Activated CD4-positive, alpha-beta T cell treated with anti-CD3 and anti-CD28 coated beads, Interleukin-2, amount 50 U/mL, for 24 hours (primary cell): Measurements from ENCODE around the gene NR2C2.
"Not testable (repeated sequence)": the region's sequence is repeated elsewhere in the genome, so short reads cannot be mapped to it uniquely, and the experiment has no call there.

Experiments
- DNase-seq, 2 donors: peaks; one replicate each; pipeline ENCODE4 v3.0.0-alpha.2; 2020; ENCODE audit warnings: low read depth in 1 of 2, low spot score in 1 of 2

NR2C2 gene

DNA sequence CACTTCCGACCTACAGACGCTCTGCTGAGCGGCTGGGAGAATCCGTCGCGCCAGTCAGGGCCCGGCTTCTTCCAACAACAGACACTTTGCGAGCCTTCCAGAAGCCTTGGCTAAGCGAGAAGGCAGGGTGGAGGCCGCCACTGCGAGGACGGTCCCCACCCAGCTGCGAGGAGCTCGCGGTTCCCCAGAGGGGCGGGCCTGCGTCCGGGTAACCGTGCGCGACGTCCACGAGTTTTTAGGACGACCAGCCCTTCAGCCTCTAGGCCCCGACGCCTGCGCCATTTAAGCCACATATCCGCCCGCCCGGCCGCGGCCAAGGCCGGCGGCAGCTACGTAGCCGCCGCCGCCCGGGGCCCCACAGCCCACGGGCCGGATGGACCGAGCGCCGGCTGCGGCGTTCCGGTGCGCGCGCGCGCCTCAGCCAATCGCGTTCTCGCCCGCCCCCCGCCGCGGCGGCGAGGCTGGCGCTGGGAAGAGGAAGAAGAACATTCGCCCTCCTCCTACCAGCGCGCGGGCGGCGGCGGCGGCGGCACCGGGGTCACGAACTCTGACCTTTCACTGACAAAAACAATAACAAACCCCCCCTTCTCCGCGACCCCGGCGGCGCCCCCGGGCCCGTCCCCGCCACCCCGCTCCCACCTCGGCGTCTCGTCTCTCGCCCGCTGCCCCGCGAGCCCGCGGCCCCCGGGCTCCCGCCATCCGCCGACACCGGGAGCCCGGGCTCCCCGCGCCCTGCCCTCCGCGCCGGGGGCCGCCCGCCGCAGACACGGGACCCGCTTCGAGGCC is at the start of gene NR2C2:
Gene NR2C2 (plus strand): TSS at position 484 of the 786 bp plus-strand sequence. CDS start 56,332 bp downstream, outside the sequence.
- peak; percentile 75 to 77 for DNase-seq

DNA sequence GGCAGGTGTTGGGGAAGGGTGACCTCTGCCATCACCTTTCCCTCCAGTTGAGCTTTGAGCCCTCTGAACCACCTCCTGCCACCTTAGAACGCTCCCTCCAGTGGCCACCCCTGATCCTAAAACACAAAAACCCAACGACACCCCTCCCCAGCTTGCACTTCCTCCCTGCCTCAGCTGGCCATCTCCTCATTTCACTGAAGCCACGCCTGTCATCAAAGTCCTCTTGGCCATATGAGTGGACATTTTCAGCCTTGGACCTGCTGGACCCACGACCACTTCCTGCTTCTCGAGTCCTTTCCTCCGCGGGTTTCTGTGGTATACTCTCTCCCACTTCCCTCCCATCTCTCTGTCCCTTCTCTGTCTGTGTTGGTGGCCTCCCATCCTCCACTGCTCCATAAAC is 48.5 kb upstream of the NR2C2 start:
- DNase-seq = no peak

DNA sequence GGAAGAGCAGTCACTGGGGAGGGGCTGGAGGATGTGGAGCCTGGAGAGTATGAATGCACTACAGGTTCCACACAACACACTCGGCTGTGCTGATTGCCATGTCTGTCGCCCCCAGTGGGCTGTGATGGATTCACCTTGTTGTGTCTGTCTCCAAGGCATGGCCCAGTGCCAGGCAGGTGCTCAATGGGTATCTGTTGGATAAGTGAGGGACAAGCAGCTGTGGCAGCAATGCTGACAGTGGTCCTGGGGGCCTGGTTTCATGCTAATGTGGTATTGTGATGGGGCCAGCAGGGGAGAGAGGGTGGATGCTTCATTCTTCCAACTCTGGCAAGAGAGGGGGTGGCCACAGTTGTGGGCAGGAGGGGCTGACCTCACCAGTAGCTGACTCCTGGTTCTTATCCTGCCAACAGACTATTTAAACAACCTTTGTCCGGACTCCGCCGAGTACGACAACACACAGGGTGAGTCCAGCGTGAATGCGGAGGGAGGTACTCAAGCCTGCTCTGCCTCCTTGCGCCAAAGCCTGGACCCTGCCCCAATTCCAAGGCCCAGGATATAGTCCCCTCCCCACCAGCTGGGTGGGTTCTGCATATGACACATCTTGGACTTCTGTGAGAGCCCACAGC is 47.3 kb upstream of the NR2C2 start:
- no peak for DNase-seq

DNA sequence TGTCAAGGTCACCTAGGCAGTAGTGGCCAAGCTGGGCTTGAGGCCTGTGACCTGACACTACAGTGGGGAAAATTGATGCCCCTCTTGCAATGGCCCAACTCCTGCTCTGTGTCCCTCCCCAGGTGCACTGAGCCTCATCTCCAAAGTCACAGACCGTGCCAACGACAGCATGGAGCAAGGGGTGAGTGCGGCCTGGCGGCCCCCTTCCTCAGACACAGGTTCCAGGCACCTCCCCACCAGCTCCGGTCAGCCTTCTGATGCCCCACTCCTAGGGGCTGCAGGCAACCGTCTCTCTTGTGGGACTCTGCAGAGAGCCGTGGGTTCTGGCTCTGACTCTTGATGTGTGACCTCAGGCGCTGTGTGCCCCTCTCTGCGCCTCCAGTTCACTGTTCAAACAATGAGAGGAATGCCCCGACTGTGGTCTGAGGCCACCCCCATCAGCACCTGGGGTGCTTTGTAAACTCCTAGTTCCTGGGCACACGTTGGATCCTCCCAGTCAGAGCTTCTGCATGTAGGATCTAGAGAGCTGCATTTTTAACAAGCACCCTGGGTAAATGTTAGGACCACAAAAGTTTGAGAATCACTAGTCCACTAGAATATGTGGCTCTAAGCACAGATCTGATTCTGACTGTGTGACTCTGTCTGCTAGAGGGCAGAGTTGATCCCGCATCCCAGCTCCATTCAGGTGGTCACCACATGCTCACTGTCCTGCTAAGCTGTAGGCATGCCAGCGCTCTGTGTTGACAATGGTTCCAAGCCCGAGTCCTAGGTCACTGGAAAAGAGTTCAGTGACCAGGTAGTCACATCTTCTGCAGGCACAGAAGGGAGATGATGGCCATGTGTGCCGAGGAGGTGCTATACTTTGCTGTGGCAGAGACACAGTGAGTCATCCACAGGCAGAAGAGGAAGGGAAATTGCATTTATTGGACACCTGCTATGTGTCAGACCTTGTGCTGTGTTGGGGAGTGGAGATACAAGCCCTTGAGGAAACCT is 46.2 kb upstream of the NR2C2 start:
- DNase-seq = no peak

DNA sequence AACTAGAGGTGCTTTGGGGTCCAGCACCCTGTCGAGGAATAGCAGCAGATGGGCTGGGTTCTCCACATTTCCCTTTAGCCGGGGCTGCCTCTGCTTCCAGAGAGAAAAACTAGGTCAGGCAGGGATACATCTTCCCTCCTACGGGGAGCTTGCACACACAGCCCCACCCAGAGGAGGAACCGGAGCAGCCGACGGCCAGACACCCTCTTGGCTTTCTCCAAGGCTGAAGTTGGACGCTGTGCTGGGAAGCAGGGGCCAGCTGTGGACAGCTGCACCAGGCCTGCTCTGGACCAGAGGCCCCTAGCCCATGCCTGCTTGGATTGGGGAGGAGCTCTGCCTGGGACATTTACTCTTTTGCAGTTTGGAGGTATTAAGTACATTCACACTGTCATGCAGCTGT is 44.7 kb upstream of the NR2C2 start:
- DNase-seq = no peak

DNA sequence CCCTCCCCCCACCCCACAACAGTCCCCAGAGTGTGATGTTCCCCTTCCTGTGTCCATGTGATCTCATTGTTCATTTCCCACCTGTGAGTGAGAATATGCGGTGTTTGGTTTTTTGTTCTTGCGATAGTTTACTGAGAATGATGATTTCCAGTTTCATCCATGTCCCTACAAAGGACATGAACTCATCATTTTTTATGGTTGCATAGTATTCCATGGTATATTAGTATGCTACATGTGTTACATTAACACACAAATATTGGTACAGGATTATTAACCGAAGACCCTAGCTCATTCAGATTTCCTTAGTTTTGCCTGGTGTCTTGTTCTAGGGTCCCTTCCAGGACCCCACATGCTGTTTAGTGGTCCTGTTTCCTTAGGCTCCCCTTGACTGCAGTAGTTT is 43.9 kb upstream of the NR2C2 start:
- DNase-seq = not testable (repeated sequence)

DNA sequence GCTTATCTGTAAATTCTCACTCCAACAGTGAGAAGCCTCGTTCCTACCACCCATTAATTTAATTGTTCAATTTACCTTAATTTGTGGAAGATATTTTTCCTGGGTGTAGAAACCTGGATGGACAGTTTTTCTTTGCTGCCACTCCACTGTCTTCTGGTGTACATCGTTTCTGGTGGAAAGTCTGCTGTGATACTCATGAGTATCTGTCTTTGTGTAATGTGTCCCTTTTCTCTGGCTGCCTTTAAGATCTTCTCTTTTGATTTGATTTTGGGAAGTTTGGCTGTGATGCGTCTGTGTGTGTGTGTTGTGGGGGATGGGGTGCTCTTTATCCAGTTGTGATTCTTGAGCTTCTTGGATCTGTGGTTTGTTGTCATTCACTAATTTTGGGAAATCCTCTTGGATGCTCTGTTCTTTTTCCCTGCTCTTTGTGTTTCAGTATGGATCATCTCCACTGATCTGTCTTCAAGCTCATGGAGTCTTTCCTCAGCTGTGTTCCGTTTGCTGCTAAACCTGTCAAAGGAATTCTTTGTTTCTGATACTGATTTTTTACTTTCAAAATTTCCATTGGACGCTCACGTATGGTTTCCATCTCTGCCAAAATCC is 42.2 kb upstream of the NR2C2 start:
- DNase-seq = no peak

DNA sequence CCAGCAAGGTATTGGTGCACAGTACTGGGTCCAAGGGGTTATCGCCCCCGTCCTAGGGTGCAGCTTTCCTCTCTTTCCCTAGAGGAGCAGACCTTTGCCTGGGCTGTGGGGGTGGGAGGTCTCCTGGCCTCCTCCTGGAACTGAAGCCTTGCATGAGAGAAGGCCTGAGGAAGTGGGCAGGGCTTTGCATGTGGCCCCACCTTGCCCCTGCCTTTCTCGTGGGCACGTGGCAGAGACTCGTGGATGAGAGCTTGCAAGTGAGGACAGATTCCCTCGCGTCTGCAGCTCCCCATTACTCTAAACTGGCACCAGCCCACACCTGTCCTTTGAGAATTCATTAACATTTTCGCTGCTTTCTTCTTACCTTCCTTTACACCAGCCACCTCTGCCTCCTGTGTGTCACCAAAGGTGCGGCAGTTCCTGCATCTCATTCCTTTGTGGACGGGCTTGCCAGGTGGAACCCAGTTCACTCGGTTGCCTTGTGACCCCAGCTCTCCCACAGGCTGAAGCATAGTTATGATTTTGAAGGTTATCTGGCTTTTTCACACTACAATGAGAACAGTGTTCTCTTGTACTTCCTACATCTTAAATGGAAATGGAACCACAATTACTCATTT is 40.9 kb upstream of the NR2C2 start:
- DNase-seq = no peak

DNA sequence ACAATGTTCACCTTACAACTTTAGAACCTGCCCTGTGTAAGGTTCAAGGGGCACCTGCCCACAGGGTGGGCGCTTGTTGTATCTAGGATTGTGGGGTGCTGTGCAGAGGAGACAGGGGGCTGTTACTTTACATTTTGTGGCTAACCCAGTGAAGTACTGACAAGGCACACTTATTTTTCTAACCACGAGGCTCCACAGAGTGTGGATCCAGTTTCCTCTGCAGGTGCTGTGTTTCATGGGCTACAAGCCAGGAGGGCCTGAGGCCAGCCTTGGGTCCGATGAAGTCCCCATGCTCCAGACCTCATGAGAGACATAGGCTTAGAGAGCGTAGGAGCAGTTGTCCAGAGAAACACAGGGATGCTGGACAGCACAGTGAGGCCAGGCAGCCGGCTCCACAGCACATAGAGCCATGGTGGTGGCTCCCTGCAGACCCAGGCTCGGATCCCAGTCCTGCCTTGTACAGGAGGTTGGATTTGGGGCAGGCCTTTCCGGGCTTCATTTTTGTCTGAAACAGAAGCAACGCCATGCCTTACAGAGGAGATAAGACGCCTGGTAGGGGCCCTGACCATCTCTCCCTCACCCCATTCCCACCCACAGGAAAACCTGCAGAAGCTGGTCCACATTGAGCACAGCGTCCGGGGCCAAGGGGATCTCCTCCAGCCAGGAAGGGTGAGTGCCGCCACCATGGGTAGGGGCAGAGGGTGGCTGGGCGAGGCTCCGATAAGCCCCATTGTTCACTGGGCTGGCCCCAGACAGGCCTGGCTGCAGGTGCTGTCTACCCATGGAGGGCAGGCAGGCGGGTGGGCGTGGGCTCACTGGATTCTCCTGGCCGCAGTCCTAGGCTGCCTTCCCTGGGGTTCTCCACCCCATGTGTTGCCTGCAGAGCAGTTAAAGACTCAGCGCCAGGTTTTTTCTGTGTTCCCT is 40.1 kb upstream of the NR2C2 start:
- no peak for DNase-seq

DNA sequence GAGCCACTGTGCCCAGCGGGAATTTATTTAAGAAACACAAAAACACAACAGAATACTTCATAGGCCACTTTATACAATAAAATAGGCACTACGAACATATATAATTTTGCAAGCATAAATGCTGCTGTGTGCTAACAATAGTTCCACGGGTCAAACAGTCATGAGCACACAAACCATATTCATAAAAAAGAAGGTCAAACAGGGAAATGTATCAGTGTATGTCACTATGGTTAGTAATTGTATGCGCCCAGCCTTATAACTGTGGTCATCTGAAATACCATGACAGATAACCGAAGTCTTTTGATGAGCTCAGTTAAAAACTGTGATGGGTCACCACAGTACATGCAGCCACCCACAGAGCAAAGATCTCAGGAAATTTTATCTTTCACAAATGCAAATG is 38.1 kb upstream of the NR2C2 start:
- no peak for DNase-seq

DNA sequence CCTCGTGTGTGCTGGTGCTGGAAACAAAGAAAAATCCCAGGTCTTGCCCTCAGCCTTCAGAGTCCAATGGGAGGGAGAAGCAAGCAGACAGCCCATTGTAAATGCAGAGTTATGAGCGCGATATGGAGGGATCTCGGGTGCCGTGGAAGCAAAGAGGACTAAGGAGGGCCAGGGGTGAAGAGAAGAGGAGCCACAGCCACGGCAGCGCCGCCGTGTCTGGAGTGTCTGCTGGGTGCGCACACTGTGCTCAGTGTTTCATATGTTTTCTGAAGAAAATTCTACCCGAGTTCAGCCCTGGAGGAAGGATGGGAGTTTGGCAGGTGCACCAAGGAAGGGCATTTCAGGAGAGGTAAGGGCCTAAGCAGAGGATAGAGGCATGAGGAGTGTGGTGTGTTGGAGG is 35.7 kb upstream of the NR2C2 start:
- no peak for DNase-seq

DNA sequence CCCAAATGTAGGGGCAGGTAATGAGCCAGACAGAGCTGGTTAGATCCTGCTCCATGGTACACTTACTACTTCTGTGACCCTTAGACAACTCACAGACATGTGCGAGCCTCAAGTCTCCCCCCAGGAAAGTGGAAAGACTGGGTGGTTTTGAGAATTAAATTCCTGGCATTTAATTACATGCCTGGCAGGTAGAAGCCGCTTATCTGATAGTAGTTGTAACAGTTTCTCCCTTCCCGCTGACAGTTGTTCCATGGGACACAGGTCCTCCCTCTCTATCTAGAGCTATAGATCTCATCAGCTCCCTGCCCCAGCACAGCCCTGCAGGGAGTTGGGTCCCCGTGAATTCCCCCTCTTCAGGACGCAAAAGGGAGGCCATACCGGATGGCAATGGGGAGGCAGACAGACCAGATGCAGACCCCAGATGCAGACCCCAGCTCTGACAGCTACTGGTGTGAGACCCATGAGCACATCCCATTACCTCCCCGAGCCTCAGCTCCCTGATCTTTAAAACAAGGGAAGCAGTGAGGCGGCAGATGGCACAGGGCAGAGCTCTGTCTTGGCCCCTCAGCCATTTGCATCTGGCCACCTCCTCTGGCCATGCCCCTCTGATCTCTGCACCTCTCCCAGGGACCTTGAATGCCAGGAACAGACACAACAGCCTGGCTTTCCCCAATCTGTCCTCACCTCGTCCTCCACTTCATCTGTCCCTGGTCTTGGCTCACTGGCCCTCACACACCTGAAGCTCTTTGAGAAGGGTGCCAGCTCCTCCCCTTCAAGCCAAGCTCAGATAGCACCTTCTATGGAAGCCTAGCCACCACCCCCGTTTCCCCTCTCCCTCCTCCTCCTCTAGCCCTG is 34.1 kb upstream of the NR2C2 start:
- no peak for DNase-seq

DNA sequence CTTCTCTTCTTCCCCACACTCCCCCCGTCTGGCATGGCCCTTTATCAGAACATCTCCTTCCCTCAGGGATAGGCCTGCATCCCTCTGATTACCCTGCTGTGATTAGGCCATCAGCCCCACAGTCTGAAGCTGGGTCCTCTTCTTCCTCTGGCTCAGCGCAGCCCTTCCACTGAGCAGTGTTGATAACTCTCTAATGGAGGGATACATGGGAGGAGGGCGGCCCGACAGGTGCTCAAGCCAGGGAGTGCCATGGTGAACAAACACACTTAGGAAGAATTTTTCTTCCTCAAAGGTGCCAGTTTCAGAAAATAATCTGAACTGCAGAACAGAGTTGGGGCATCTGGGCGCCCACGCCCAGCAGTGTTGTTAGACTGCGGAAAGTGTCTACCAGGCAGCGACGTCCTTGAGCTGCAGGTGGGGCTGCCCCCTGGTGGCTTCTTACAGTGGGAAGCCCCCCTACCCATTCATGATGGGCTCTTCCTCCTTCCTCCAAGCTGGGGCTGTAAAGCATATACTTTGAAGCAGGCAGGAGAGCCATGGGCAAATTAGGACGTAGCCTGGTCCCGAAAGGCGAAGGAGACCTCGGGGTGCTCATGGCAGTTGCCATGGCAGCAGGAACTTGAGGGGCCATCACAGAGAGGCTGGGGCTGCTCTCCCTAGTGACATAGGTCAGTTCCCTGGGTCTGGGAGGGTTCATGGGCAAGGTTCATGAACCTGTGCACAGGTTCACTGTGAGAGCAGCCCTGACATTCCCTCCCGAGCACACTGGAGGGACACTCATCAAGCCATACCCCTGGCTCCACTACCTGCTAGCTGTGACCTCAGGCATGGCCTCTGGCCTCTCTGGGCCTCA is 33.2 kb upstream of the NR2C2 start:
- DNase-seq = no peak

DNA sequence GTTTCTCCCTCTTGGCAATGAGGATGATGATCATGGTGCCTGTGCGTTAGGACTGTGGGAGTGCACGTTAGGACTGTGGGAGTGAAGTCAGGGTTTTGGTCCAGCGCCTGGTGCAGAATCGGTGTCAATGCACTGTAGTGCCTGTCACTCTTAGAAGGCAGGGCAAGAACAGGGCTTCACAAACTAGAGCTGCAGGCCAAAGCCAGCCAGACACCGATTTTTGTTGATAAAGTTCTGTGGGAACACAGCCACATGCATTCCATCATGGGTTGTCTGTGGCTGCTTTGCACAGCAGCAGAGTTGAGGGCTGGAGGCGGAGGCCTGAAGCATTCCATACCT is 32.6 kb upstream of the NR2C2 start:
- no peak for DNase-seq

DNA sequence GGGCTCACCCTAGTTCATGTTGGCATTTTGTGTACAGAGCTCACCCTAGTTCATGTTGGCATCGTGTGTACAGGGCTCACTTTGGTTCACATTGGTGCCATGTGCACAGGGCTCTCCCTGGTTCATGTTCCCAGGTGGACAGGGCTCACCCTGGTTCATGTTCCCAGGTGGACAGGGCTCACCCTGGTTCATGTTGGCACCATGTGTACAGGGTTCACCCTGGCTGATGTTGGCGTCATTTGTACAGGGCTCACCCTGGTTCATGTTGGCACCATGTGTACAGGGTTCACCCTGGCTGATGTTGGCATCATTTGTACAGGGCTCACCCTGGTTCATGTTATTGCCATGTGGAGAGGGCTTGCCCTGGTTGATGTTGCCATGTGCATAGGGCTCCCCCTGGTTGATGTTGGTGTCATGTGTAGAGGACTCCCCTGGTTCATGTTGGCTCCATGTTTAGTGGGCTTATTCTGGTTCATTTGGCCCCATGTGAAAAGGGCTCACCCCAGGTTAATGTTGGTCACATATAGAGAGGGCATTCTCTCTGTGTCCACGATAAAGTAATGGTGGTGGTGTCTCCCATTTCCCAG is 31.7 kb upstream of the NR2C2 start:
- no peak for DNase-seq

DNA sequence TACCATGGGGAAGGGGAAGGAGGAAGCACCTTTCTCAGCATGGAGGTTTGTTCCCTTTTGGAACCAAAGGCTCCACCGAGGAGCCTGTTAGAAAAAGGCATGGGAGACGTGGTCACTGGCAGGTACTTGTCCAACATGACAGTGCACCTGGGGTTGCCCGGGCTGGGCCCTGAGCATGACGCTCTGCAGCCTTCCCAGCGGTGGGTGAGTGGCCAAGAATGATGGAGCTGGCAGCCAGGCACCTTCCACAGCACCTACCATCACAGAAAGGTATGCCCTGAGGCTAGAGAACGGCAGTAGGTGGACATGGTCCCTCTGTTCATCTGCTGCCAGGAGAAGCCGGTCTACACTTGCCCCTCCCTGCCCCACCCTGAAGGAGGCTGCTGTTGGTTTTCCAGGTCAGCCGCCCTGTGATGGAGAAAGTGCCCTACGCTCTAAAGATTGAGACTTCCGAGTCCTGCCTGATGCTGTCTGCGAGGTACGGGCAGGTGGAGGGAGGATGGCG is 29.0 kb upstream of the NR2C2 start:
- no peak for DNase-seq

DNA sequence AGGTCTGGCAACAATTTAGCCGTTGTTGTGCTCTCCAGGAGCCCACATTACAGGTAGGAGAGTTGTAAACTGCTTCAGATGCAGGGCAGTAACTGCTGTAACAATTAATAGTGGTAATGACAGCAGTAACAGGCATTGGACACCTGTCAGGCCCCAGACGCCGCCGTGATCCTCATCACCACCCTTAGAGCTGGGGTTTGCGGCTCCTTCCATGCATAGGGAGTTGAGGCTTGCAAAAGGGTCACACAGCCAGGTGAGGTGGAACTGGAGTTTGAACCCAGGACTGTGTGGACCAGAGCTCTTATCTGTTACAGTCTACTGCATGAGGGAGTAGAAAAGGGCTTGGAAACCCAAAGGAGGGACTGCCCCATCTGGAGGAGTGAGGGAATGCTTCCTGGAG is 26.8 kb upstream of the NR2C2 start:
- no peak for DNase-seq
